Measurements from ENCODE around the gene PLEKHG1.

- TF ChIP-seq CTCF (IDR thresholded peaks at IDR 0.05) (no peak), EZH2 (IDR thresholded peaks at IDR 0.05; ENCODE audit: borderline replicate concordance, insufficient read depth, low read depth, low read length, poor library complexity, severe bottlenecking) (no peak)
Observed at GRCh38 chr6:150586850-150587359, 12.8 kb upstream of the PLEKHG1 start.
